NCI-H2171 (cell line): ENCODE measurements around the gene FAM3C.

Experiments used
- DNase-seq: peaks from one replicate; lab custom pipeline; 2025; lab: John Stamatoyannopoulos, UW

The FAM3C gene

GRCh38 chr7:121410829-121411596, 14.9 kb upstream of the FAM3C start:
- no peak for DNase-seq

- no peak for DNase-seq
Measured at GRCh38 chr7:121406944-121407343, 10.8 kb upstream of the FAM3C start.

- DNase-seq, result no peak
Measured at GRCh38 chr7:121406461-121406860, 10.4 kb upstream of the FAM3C start.

- no peak for DNase-seq
Measured at GRCh38 chr7:121404348-121404747, 8.2 kb upstream of the FAM3C start.

GRCh38 chr7:121402701-121403100, 6.6 kb upstream of the FAM3C start:
- no peak for DNase-seq

- no peak for DNase-seq
Measured at GRCh38 chr7:121401896-121402295, 5.8 kb upstream of the FAM3C start.

GRCh38 chr7:121398246-121398645, 2.1 kb upstream of the FAM3C start:
- no peak for DNase-seq

- no peak for DNase-seq
Measured at GRCh38 chr7:121397822-121398221, 1.7 kb upstream of the FAM3C start.

GRCh38 chr7:121397361-121397760, 1.3 kb upstream of the FAM3C start:
- no peak for DNase-seq

GRCh38 chr7:121395494-121395960, 581 bp downstream of the FAM3C start:
- peak; percentile 31 for DNase-seq

GRCh38 chr7:121394709-121395140, 1.4 kb downstream of the FAM3C start:
- no peak for DNase-seq

GRCh38 chr7:121393005-121393366, 3.1 kb downstream of the FAM3C start:
- no peak for DNase-seq

- DNase-seq, result no peak
Measured at GRCh38 chr7:121392277-121393004, 3.7 kb downstream of the FAM3C start.

- DNase-seq, result no peak
Measured at GRCh38 chr7:121391686-121392085, 4.4 kb downstream of the FAM3C start.

- DNase-seq, result no peak
Measured at GRCh38 chr7:121390617-121391016, 5.5 kb downstream of the FAM3C start.

- no peak for DNase-seq
Measured at GRCh38 chr7:121390109-121390508, 6.0 kb downstream of the FAM3C start.

- DNase-seq, result no peak
Measured at GRCh38 chr7:121388950-121389349, 7.2 kb downstream of the FAM3C start.

GRCh38 chr7:121385800-121386179, 10.3 kb downstream of the FAM3C start:
- peak; percentile 2 for DNase-seq

- no peak for DNase-seq
Measured at GRCh38 chr7:121385056-121385799, 10.9 kb downstream of the FAM3C start.

- no peak for DNase-seq
Measured at GRCh38 chr7:121384265-121384664, 11.8 kb downstream of the FAM3C start.

GRCh38 chr7:121383235-121383910, 12.7 kb downstream of the FAM3C start:
- DNase-seq, result no peak

GRCh38 chr7:121382473-121382872, 13.6 kb downstream of the FAM3C start:
- DNase-seq, result no peak
